Activated CD4-positive, alpha-beta T cell treated with anti-CD3 and anti-CD28 coated beads, Interleukin-2, amount 50 U/mL, for 4 hours (primary cell): ENCODE results near the gene SURF2.

Experiments
- DNase-seq, 2 experiments: peaks; one replicate each; pipeline ENCODE4 v3.0.0-alpha.2; 2020

SURF2 gene

DNA sequence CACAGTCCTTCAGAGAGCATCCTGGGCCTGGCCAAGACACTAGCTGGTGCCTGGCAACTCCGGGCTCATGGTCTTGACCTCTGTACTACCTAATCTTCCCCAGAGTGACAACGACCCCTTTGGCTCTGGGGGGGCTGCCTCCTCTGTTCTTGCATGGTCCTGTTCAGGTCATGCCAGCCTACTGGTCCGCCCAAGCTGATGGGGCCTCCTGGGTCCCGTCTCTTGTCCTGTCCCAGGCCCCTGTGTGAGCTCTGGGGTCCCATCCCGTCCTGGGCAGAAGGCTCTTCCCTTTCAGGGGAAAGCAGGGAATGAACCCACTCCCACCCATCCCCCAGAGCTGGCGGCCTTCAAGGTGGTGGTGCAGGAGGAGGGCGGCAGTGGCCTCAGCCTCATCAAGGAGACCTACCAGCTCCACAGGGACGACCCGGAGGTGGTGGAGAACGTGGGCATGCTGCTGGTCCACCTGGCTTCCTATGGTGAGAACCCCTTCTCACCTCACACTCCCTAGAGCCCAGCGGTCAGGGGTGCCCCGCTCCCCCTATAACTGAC lies 48.2 kb downstream of the SURF2 start:
- no peak for DNase-seq

DNA sequence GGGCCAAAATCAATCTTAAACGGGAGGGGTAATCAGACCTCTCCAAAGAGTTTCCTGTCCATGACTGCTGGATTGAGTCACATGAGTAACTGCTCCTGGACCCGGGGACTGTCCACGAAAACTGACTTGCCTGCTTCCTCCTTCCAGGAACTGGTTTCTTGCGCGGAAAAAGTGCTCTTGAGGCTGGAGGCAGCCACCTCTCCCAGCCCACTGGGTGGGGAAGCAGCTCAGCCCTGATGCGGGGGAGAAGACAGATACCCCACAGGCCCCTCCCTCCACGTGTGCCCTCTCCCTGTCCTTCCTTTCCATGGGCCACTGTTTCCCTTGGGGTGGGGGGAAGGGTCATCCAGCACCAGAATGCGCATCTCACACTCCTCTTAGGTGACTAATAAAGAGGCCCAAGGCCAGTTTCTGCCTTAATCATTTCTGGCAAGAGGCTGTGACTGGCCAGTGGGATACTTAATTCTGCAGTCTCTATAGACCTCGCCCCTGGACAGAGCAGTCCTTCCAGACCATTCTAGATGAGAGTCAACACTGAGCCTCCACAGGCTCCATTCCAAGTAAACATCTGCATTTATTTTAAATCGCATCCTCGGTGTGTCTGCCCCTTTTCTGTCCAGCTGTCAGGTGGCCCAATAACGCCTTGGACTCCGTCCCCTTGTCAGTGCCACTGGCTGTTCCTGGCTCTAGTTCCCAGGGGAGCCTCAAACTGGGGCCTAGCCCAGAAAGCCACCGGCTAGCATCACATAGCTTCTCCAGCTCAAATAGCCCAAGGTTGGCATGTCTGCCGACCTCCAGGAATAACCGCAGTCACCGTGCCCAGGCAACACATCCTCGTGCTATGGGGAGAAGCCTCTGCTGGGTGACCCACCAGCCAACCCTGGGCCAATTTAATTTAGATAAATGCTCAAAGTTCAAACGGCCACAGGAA lies 49.4 kb downstream of the SURF2 start:
- DNase-seq, result no peak

DNA sequence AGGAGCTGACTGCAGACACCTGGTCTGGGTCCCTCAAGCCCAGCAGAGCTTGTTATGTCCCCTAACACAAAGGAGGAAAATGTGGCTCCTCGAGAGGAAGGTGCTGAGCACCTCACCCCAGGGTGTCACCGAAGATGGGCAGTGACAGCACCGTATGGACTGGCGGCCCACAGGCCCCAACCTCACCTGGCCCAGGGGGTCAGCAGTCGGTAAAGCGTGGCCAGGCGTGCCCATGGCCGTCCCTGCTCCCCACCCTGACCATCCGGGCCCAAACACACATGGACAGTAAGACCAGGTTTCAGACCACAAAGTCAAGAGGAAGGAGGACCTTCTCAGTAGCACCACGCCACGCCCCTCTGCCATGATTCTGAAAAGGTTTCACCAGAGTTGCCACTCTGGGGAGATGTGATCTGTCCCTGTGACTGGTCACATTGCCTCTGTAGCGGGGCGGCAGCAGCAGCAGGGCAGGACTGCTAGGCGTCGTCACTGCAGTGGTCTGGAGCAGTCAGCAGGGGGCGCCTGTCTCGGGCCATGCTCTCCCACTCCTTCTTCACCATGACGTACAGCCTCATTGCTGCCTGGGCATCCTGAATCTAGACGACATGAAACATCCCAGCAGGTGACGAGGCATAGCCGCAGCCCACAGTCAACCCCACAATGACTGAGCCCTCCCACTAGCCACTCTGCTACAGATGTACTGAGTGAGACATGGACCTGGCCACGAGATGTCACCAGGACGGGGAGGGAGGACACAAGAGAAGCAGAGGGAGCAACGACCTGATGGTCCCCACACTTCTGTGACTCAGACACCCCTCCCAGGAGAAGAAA lies 50.3 kb downstream of the SURF2 start:
- DNase-seq, result peak; percentile 80 to 82

DNA sequence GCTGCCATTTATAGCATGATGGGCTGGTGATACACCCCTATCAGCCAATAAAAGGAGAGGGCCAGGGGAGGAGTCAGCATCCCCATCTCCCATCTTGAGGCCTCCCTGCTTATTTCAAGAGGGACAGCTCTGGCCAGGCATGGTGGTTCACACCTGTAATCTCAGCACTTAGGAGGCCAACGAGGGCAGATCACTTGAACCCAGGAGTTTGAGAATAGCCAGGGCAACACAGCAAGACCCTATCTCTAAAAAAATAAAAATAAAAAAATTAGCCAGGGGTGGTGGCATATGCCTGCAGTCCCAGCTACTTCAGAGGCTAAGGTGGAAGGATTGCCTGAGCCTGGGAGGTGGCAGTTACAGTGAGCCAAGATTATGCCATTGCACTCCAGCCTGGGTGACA lies 51.7 kb downstream of the SURF2 start:
- DNase-seq, result no peak
